Esophagus mucosa (tissue), 1 donor: ENCODE results near the gene RNF115. TPM values are rescaled to one million over a fixed set of nuclear protein-coding genes. Genes with fewer than 3 reads are reported as not detected.
"Not testable (repeated sequence)": the region's sequence is repeated elsewhere in the genome, so short reads cannot be mapped to it uniquely, and the experiment has no call there.

Source experiments
- ATAC-seq: fragments of 200-7000 bp; cut with Tn5 transposase; one replicate; pipeline ENCODE4 v1.9.1; 2020
- total RNA-seq: library from RNA; stranded (reverse); gene quantifications from one replicate; pipeline ENCODE4 v1.2.4, GENCODE V29; 2023
- donor health status: DM: yes; HTN: yes; CAD: no.

The RNF115 gene
- 6.7 TPM for total RNA-seq

DNA sequence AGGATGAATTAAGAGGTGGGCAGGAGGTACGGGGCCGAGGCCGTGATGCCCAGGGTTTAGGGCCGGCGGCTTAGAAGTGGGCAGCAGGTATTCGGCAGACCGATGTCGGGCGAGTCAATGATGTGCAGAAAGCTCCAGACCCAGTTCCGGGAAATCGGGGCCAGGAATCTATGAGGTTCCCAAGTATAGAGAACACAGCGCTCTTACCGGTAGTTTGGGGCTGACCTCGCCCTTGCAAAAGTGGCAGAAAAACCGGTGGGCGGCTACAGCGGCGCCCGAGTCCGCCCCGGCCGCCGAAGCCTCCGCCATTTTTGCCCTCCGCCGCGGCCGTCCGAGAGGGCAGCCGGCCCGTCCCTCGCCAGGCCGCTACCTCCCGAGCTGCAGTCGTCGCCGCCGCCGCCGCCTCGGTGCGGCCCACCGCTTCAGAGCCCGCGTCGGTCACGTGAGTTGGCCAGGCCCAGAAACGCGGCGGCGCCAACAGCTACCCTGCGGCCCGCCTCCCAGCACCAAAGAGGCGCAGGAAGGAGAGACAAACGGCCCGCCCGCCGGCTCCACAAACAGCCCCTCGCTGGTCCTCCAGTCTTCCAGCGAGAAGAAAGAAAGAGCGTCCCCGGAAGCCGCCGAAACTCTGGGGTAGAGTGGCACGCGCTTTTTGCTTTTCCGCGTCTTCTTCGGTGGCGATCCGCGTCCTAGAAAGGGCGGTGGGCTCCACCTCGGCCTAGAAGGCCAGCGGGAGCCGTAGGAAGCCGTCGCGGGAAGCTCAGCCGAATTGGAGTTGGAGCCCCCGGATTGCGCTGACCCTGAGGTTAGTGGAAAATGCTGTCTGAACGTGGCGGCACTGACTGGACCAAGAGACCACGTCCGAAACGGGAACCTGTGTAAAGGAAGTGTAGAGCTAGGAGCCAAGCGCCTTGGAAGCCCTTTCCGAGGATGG is at the start of gene RNF115, which contains the start of gene POLR3C:
RNF115 (minus strand) TSS at position 531 of the 934 bp plus-strand sequence; CDS start at position 309, 222 bp downstream.
POLR3C (plus strand) TSS at position 636 of the 934 bp plus-strand sequence. CDS start 1,577 bp downstream, outside the sequence.
- peak; percentile 90 for ATAC-seq

DNA sequence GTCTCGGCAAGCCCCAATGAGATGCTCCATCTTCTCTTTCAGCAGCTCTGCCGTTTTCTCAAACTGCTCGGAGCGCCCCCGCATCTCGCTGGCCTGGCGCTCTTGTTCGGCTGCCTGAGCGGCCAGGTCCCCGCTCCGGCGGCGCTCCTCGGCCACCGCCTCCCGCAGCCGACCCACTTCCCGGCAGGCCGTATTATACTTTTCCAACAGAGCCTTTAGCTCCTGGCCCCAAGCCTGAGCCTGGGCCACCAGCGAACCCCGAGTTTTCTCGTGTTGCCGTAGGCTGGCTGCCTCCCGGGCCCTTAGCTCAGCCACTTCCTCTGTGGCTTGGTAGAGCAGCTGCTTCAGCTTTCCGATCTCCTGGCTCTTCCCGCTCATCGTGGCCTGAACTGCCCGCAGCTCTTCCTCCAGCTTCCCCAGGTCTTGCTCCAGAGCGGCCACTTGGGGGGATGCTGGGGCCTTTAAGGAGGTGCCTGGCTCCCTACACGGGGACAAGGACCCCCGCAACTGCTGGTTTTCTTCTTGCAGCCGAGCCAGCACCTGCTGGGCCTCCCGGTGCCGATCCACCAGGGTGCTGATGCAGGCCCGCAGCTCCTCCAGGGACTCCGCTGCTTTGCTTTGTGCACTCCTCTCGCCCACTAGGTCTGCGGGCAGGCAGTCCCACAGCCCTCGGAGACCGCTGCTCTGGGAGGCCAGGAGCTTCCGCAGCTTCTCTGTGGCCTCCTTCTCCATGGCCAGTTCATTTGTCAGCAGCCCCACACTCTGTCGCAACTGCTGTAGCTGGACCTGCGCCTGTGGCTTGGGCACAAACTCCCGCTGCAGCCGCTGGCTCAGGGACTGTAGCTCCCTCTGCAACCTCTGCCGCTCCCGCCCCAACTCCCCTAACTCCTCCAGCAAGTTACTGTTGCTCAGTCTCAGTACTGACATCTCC is 48.4 kb upstream of the RNF115 start:
- peak; percentile 48 for ATAC-seq

DNA sequence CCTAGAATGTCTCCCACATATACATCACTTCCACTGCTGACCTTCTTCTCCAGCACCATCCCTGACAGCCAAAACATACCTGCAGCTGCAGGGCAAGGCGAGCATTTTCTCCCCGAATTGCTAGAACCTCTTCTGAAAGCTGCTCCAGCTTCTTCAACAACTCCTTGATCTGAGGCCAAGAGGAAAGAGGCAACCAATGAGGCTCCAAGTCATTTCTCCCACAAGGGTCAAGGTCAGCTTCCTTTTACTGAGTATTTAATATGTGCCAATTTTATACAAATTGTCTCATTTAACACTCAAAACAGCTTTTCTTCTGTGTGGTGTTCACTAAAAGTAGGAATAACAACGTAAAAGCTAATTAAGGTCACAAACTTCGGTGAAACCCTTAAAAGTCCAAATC is 44.3 kb upstream of the RNF115 start:
- ATAC-seq, result no peak

DNA sequence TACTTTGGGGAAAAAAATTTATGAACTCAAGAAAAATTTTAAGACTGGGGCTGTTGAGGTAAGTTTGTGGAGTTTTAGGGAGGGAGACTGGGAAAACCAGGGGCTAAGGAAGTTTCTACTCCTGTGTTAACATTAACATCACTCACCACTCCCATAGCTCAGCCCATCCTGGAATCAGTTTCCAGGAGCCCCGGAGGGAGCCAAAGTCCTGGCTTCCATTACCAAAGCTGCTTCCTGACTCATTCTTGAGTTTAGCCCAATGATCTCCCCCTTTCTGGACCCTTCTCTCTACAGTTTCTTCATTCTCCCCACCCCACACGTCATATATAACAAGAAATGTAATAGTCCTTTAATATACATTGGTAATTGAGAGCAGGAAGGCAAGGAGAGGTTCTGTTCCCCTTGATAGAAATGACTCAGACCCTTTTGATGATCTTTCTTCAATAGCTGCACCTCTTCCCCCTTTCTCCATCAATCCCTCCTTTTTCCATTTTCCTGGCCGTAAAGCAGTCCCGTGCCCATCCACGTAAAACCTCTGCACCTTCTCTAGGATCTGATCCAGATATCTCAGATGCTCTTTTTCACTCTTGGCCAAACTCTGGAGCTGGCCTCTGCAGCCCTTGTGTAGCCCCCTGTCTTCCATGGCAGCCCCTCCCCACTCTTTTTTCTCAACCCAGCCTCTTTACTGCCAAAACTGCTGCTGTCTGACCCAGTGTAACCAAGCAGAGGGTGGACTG is 39.6 kb upstream of the RNF115 start:
- no peak for ATAC-seq

DNA sequence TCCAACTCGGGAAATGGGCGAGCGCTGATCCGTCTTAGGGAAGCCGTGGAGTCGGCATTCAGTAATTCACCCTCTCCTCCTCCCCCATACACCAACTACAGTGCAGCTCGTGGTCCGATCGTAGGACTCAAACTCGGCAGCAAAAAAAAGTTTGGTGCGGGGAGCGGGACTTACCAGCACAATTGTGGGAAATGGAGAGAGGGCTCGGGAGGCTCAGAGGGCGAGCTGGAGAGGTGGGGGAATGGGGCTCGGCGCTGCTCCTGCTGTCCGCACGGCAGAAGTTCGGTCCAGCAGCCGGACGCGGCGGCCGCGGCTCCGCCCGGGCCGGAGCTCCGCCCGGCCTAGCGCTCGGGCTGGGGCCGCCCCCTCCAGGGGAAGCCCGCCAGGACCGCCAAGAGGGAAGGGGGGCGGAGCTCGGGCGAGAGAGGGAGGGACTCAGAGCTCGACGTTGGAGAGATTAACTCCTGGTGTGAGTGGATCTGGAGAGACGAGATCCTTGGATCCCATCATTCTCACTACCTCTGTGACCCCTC is 35.7 kb upstream of the RNF115 start:
- ATAC-seq, result peak; percentile 86

DNA sequence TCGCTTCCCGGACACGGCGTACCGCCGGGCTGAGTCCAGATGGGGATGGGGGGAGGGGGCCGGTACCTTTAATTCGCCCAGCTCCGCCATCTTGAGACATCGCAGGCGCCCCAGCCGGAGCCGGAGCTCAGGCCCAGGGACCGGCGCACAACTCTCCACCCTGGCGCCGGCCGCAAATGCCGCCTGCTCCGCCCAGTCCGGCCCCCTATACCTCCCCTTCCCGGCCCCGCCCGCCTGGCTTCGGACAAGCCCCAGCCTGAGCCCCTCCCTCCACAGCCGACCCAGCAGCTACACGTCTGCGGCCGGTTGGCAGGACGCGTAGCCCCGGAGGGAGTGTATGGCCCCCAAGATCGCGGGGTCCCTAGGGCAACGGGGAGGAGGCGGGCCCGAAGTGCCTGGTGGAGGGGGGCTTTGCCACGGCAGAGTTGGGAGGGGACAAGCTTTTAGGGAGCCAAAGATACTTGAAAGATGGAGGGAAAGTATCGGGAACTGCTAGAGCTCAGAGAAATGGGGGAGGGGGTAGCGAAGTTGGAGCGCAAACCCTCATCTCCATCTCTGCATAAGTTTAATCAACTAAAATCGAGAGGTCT is 35.1 kb upstream of the RNF115 start, which contains the start of gene PIAS3:
PIAS3 (minus strand) TSS at position 181 of the 590 bp plus-strand sequence; CDS start at position 90, 91 bp downstream.
- ATAC-seq, result peak; percentile 96

DNA sequence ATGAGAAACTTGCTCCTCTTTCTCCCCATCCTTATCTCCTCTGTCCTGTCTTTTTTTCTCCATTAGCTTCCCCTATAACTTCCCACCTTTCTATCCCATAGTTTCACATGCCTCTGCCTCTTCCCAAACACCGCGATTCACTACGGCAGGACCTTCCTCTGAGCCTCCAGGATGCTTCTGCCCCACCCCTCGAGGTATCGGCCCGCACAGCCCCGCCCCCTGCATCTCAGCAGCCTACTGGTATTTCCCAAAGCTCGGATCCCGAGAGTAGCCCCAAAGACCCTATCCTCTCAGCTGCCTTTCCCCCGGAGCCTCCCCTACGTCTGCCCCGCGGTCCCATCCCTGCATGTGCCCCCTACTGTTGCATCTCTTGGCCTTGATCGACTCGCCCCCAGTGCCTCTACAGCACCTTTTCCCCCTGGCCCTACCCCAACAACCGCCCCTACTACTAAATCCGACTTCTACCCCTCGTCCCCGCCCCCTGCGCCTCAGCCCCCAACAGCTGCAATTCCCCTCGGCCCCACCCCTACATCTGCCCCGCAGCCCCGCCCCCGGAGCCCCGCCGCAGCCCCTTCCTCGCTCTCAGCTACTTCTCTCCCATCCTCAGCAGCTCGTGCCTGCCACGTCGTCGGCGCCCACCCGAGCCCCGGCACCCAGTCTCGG is 34.5 kb upstream of the RNF115 start:
- peak; percentile 47 for ATAC-seq

DNA sequence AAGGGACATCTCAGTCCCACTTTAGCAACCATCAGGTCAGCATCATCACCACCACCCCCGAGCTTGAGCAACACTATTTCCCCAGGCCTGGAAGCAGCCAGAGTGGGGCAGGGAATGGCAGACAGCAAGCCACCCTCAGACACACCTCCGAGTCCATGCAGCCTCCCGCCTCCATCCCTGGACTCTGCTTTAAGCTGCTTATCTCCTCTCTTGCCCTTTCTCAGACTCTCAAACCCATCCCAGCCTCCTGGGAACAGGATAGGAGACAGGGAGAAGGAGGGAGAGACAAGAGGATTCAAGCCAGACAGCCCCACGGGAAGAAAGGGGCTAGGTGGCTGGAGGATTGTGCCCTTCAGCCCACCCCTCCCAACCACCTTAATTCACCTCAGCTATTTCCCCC is 33.3 kb upstream of the RNF115 start:
- no peak for ATAC-seq

DNA sequence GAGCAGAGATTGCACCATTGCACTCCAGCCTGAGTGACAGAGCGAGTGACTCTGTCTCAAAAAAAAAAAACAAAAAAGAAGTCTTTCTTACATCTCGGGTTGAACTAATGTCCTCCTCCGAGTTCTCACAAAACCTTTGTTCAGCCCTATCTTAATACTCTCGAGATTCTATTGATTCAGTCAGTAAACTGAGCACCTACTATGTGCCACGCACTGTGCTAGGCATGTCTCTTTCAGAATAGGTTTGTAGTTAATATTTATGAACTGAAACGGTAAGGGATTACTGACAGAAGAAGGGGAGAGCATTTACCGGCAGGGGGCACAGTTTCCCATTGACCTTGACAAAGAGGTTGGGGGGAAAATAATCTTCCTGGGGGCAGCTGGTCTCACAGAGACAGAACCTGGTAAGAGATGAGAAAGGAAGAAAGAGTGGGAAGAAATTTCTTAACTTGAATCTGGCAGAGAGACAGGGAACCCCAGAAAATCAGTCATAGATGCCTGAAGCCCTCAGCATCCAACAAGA is 31.6 kb upstream of the RNF115 start:
- no peak for ATAC-seq

DNA sequence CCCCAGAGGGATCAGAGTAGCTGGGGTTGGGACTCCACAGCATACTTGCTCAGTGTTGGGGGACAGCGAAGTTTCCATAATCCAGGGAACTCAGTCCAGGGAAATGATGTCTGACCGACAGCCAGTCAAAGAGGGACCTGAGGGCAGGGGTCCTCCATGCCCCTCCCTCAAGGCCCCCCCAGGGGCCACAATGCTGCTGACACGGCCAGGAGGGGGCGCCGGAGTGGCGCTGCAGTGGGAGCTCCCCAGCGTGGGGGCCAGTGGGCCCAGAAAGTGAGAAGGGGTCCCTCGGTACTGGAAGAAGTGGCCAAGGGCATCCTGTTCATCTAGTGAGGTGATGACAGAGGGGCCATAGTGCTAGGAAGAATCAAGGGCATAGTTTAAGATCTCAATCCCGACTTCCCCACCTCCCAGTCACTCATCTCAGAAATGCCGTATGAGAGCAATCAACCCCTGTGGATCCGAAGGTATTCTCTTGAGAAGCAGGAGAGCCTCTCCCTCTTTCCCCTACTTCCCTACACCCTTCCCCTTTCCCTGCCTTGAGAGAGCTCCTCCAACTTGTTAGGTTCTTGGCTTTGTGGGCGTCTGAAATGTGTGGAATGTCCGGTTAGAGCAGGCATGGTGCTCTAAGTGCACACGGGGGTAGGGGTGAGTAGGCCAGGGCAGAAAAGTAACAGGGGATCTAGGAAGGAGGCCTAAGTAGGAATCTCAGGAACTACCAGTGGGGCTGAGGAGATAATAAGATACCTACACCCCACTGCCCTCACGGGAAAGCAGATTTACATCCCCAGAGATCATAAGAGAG is 25.7 kb upstream of the RNF115 start:
- no peak for ATAC-seq

DNA sequence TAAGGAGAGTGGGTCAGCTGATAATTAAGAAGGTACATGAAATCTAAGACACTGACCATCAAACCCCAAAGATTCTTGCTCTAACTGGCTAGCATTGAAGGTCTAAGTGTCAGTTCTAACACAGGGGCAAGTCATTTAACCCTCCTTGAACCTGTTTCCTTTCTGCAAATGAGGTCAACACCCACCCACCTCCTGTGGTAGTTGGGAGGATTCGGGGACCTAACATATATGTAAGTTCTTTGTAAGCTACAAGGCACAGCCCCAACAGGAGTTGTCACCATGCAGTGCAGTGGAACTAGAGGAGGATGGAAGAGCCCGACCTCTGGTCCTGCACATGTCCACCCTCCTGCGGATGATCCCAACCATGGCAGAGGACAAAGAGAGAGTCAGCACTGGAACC is 23.9 kb upstream of the RNF115 start:
- no peak for ATAC-seq

DNA sequence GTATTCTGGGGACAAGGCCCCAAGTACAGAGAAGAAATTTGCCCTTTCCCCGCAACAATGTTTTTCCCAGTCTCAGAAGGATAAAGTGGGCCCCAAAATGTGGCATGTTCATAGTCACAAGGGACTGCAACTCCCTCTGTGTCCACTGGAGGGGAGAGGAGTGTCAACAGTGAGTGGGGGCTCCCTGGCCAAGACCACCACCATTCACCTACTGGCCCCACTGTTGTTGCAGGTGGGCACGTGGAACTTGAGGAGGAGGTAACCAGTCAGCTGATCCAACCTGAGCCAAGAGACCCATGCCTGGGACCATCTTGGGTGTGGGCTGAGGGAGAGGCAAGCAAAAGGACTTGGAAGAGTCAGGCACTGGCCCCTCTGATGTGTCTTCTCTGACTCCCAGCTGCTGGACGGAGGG is 22.3 kb upstream of the RNF115 start:
- peak; percentile 56 for ATAC-seq

DNA sequence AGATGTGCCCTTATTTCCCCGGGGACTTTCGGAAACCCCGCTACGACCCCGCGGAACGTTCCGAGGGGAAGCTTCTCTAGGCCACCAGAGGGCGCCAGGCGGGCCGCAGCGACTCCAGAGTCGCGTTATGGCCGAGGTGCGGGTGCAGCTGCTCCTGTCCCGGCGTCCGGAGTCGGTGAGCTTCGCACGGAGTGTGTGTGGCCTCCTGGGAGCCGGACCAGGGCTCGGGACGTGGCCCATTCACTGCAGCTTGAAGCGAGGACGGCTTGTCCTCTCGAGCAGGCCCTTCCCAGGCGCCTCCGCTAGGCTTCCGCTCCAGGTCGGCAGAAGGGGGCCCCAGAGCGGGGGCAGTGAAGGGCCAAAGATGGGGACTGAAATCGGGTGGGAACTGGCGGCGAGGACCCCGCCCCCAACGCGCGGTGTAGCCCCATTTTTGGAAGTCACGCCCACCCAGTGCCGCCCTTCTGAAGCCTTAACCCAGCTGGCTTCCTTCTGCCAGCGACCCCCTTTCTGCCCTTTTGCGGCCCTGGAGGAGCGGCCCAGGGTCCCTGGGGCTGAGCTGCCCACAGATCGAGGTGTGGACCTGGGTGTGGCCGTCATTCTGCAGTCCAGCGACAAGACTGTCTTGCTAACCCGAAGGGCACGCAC is 21.7 kb upstream of the RNF115 start, which contains the start of gene NUDT17:
NUDT17 (plus strand) TSS at position 117 of the 648 bp plus-strand sequence; CDS start at position 128, 11 bp downstream.
- ATAC-seq, result peak; percentile 79

DNA sequence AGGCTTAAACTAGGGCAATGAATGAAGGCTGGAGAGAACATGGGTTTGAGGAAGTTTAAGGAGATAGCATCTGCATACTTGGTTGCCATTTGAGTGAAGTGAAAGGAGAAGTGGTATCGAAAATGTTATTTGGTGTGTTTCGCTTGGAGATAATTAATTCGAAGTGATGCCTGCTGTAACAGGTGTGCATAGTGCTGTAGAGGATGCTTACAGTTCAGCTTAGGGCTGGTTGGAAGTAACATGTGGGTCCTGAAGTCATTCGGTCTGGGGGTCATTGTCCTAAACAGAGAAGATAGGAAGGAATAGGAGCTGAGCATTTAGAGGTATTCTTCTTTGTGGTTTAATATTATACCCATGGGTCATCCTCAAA is 21.2 kb upstream of the RNF115 start:
- peak; percentile 35 for ATAC-seq

DNA sequence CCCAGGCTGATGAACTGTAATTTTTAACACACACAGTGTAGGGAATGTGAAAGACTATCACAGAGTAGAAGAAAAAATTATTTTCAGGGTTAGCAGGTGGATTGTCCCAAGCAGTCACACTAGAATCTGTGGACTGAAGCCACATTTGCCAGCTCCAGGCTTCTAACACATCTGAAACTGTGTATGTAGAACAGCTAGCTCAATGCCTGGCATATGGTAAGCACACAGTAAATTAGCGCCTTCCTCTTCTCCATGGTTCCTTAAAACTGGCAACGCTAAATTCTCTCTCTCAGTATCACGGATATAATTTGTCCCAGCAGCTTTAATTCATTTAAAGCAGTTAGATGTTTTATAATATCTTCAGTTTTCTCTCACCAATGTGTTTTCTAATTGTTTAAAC is 19.1 kb upstream of the RNF115 start:
- ATAC-seq, result no peak

DNA sequence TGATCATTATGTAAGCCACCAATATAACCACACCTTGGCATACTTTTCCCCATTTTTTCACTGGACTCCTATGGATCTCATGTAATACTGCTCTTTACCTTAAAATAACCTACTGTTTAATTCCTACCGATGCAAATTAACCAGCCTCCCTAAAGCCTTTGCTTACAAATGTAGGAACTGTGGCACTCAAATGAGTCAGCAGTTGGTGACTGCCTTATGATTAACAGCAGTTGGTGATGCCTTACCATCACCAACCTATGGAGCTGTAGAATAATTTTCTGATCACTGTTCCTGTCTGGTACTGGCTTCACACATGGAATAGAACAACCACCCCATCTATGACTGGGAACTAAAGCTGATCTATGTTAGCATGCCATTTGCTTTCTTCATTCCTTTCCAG is 13.8 kb upstream of the RNF115 start:
- peak; percentile 35 for ATAC-seq

DNA sequence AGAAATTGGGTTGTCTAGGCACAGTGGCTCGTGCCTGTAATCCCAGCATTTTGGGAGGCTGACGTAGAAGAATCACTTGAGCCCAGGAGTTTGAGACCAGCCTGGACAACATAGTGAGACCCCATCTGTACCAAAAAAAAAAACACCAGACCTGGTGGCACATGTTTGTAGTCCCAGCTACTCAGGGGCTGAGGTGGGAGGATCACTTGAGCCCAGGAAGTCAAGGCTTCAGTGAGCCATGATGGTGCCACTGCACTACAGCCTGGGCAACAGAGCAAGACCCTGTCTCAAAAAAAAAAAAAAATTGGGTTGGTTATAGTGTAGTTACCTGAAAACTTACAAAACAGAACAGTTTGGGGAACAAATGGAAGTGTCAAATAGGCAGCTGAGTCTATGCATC is 6.9 kb upstream of the RNF115 start:
- ATAC-seq, result not testable (repeated sequence)

DNA sequence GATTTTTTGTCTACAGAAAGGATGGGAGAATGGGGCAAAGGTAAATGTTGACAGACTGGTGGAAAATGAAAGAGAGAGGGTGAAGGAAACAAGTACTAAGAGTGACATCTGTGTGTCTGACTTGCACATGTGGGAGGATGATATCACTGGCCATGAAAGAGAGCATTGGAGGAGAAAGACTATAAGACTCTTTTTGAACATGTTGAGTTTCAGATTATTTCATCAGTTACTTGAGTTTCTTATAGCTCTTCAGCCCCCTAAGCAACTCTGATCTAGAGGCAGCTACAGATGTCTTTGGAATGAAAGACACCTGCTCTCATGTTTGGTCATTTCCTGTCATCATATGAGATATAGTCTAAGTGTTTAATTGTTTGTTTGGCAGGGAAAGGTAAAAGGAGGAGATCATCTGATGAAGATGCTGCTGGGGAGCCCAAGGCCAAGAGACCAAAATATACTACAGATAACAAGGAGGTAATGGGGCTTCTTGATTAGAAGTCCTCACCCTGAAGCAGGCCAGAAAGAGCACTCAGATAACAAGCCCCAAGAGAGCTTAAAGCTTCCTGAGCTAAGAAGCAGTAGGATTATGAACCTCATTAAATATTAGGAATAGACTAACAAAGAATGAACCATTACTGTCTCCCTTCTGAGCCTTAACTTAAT is 4.6 kb upstream of the RNF115 start:
- no peak for ATAC-seq

DNA sequence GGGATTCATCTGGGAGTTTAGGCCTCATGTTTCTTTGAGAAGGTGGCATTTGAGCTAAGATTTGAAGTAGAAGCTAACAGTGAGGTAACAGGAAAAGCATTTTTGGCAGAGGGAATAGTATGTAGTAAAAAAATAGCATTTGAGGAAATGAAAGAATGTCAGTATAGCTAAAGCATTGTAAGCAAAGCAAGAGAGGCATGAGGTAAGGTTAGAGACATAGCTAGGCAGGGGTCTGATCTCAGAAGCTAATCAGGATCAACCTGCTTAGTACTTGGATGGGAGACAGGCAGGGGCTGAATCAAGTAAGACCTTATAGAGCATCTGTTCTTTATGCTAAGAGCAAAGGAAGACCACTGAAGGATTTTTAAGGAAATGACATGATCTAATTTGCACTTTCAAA is 4.1 kb upstream of the RNF115 start:
- no peak for ATAC-seq
